Nephron (organoid): ENCODE results near the gene ZNF629.
A peak's percentile ranks its signal among the peaks of the same experiment; 100 is the strongest.

Source experiments
- H3K27ac Mint-ChIP-seq, 3 experiments: 2 replicates each; pipeline ENCODE4 v1.8.0; 2020; ENCODE audit warnings: mixed read lengths in 3 of 3, mild to moderate bottlenecking in 2 of 3, moderate library complexity in 1 of 3
- H3K27me3 Mint-ChIP-seq: 2 replicates; pipeline ENCODE4 v1.8.0; 2021; ENCODE audit warnings: low read depth, mild to moderate bottlenecking, moderate library complexity, mixed read lengths
- H3K36me3 Mint-ChIP-seq: 2 replicates; pipeline ENCODE4 v1.8.0; 2020; ENCODE audit warnings: low read depth, mixed read lengths
- H3K4me1 Mint-ChIP-seq: 2 replicates; pipeline ENCODE4 v1.8.0; 2020; ENCODE audit warnings: mixed read lengths
- H3K4me3 Mint-ChIP-seq, 3 experiments: 2 replicates each; pipeline ENCODE4 v1.8.0; 2020; ENCODE audit warnings: mild to moderate bottlenecking in 3 of 3, mixed read lengths in 3 of 3, moderate library complexity in 2 of 3
- H3K9me3 Mint-ChIP-seq: 2 replicates; pipeline ENCODE4 v1.8.0; 2020; ENCODE audit warnings: mixed read lengths
- TF ChIP-seq, protein P1 (sequence below), 3 experiments: fragments of 200-600 bp; sonication (generic); IDR thresholded peaks; one replicate each; pipeline ENCODE4 v1.5.0; 2021; ENCODE audit warnings: antibody characterized with exemption in 3 of 3; ENCODE audit not compliant: unreplicated experiment in 3 of 3

ZNF629 gene

DNA sequence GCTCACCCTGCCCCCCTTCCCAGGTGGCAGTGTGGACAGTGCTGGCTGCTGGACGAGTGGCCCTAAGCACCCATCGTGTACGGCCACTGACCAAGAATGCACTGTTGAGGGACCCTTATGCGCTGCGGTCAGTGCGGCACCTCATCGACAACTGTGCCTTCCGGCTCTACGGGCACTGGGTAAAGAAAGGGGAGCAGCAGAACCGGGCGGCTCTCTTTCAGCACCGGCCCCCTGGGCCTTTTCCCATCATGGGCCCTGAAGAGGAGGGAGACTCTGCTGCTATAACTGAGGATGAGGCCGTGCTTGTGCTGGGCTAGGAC is 30.3 kb downstream of the ZNF629 start:
- Mint-ChIP-seq H3K27ac (no peak overlapping the region), H3K9me3 (no peaks in the 10 kb centered on the region), H3K4me1 (peaks cover 7% of the 10 kb centered on the region), H3K36me3 (peaks cover 21% of the 10 kb centered on the region), H3K4me3 (no peak overlapping the region), H3K27me3 (no peaks in the 10 kb centered on the region)
- TF ChIP-seq, protein P1, sequence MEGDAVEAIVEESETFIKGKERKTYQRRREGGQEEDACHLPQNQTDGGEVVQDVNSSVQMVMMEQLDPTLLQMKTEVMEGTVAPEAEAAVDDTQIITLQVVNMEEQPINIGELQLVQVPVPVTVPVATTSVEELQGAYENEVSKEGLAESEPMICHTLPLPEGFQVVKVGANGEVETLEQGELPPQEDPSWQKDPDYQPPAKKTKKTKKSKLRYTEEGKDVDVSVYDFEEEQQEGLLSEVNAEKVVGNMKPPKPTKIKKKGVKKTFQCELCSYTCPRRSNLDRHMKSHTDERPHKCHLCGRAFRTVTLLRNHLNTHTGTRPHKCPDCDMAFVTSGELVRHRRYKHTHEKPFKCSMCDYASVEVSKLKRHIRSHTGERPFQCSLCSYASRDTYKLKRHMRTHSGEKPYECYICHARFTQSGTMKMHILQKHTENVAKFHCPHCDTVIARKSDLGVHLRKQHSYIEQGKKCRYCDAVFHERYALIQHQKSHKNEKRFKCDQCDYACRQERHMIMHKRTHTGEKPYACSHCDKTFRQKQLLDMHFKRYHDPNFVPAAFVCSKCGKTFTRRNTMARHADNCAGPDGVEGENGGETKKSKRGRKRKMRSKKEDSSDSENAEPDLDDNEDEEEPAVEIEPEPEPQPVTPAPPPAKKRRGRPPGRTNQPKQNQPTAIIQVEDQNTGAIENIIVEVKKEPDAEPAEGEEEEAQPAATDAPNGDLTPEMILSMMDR (IDR thresholded peaks at IDR 0.05; ENCODE audit: unreplicated experiment in 3 of 3) = no peak

DNA sequence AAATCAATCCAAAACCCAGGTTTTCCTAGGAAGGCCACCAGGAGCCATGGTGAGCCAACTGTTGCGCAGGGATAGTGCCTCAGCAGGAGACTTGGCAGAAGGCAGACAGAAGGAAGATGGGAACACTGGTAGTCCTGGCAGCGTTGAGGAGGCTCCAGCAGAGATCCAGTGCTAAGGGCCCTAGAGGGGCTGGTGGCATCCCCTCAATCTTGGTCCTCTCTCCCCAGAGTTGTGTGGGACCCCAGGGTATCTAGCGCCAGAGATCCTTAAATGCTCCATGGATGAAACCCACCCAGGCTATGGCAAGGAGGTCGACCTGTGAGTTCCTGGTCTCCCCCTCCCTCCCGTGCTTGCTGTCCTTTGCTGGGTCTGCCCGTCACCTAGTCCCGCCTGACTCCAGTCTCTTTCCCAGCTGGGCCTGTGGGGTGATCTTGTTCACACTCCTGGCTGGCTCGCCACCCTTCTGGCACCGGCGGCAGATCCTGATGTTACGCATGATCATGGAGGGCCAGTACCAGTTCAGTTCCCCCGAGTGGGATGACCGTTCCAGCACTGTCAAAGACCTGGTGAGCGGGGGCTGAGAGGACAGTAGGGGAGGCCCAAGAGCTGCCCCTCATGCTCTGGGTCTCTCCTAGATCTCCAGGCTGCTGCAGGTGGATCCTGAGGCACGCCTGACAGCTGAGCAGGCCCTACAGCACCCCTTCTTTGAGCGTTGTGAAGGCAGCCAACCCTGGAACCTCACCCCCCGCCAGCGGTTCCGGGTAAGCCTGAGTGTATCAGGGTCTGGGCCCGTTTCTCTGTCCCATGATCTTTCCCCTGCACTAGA is 30.8 kb downstream of the ZNF629 start:
- Mint-ChIP-seq H3K4me1 (peaks cover 5% of the 10 kb centered on the region), H3K4me3 (peak overlapping the region in 1 of 3 experiments; percentile 43), H3K27me3 (no peaks in the 10 kb centered on the region), H3K9me3 (no peaks in the 10 kb centered on the region), H3K27ac (no peak overlapping the region), H3K36me3 (peaks cover 25% of the 10 kb centered on the region)
- TF ChIP-seq, protein P1 (IDR thresholded peaks at IDR 0.05; ENCODE audit: unreplicated experiment in 3 of 3) = no peak

DNA sequence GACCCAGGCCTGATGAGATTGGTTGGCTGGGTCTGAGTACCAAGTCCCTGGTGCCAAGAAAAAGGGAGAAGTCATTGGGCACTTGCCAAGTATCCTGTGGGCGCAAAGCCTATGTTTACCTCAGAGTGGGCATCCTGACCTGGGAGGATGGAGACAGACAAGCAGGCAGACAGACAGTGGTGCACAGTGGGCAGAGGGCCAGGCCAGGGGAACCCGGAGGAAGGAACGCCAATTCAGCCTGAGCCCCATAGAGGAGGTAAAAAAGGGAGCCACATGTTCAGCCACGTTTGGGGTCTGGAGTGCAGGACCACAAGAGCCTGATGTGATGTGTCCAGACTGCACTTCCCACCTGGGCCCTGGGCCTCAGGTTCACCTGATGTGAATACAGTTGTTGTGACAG is 33.4 kb downstream of the ZNF629 start:
- H3K27ac Mint-ChIP-seq = no peak overlapping the region
- TF ChIP-seq, protein P1 (IDR thresholded peaks at IDR 0.05; ENCODE audit: unreplicated experiment in 3 of 3) = no peak
- peaks cover 21% of the 10 kb centered on the region for H3K36me3 Mint-ChIP-seq
- no peaks in the 10 kb centered on the region for H3K9me3 Mint-ChIP-seq
- no peak overlapping the region for H3K4me3 Mint-ChIP-seq
- no peaks in the 10 kb centered on the region for H3K27me3 Mint-ChIP-seq
- H3K4me1 Mint-ChIP-seq = no peaks in the 10 kb centered on the region

DNA sequence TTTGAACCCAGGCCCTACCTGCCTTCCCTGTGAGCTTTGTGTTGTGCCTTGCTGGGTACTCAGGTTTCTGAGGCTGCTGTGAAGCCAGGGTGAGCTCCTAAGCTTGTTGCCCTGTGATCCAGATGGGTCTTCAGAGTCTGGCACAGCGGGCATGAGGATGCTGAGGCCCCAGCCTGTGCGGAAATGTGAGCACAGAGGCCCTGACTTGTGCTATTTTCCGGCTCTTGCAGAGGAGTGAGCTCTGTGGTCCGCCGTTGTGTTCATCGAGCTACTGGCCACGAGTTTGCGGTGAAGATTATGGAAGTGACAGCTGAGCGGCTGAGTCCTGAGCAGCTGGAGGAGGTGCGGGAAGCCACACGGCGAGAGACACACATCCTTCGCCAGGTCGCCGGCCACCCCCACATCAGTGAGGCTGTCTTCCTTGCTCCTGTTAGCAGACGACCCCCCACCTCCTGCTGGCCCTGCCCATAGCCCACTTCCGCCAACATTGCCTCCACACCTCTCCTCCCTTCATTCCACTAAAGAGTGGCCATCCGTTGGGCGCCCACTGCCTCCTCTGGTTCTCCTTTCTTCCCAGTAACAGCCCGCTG is 36.0 kb downstream of the ZNF629 start:
- H3K27ac Mint-ChIP-seq = peak overlapping the region in 1 of 3 experiments; percentile 12
- TF ChIP-seq, protein P1 (IDR thresholded peaks at IDR 0.05; ENCODE audit: unreplicated experiment in 3 of 3) = no peak
- no peaks in the 10 kb centered on the region for H3K9me3 Mint-ChIP-seq
- peak overlapping the region; percentile 77 to 97 (median 96) for H3K4me3 Mint-ChIP-seq
- peaks cover 24% of the 10 kb centered on the region for H3K36me3 Mint-ChIP-seq
- no peaks in the 10 kb centered on the region for H3K27me3 Mint-ChIP-seq
- no peaks in the 10 kb centered on the region for H3K4me1 Mint-ChIP-seq

DNA sequence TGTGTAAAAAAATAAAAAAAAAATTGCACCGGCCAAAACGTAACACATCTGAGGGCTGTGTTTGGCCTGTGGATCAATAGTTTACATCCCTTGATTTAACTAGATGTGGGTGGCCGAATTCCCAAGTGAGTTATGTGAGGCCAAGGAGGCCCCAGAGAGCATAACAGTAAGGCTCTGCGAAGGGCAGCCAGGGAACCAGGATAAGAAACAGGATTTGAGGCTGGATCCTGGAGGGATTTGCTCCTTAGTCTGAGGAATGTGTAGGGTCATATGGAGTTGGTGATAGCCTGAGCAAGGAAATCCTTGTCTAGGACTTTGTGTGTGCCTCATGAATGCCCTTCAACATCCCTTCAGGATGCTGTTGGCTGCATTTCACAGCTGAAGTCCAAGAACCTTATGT is 36.8 kb downstream of the ZNF629 start:
- peaks cover 21% of the 10 kb centered on the region for H3K36me3 Mint-ChIP-seq
- H3K9me3 Mint-ChIP-seq = no peaks in the 10 kb centered on the region
- TF ChIP-seq, protein P1 (IDR thresholded peaks at IDR 0.05; ENCODE audit: unreplicated experiment in 3 of 3) = no peak
- H3K4me1 Mint-ChIP-seq = no peaks in the 10 kb centered on the region
- no peaks in the 10 kb centered on the region for H3K27me3 Mint-ChIP-seq
- no peak overlapping the region for H3K27ac Mint-ChIP-seq
- peak overlapping the region; percentile 92 to 97 (median 96) for H3K4me3 Mint-ChIP-seq
